ENCODE data around the gene FITM1. TPM values are rescaled to one million over a fixed set of nuclear protein-coding genes. Genes with fewer than 3 reads are reported as not detected.

The FITM1 gene
- total RNA-seq, 2 experiments from 2014 or later, result 1.5 to 1.7 TPM

DNA sequence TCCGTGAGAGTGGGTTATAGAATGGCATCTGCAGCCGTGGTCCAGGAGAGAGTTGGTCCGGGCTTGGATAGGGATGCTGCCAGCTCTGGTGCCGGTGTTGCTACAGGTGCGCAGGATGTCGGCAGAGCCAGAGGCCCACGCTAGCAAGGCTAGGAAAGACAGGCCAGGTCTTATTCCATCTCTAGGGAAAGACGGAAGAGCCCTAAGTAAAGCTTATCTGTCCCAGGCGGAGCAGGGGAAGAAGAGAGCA lies 5.0 kb downstream of the FITM1 start:
- DNase-seq, result no peak
- no peaks in the 10 kb centered on the region for H3K9me3 Mint-ChIP-seq
- intact Hi-C loops (cut with DNase I, micrococcal nuclease), result loop anchor here in 1 of 2 experiments (1.0 kb wide), 1 partner anchor 20 kb away; no protein-coding TSS in a partner anchor
- H3K4me1 Mint-ChIP-seq (ENCODE audit: low read depth), result peaks cover 69% of the 10 kb centered on the region
- CTCF ChIA-PET, result interaction anchor here (0.9 to 5.0 kb wide), 8 partner anchors 11 to 136 kb away, joined by 3 to 33 read pairs (median 6); partner anchors contain the start of genes IRF9, MDP1, PSME2 and RABGGTA
- peak overlapping the region; percentile 74 for H3K4me3 ChIP-seq (ENCODE audit: low read length)
- ATAC-seq (ENCODE audit: poor library complexity), result no peak
- peak overlapping the region; percentile 85 for H3K27ac Mint-ChIP-seq
- H3K4me1 ChIP-seq (ENCODE audit: insufficient read depth, low read length), result peaks cover 64% of the 10 kb centered on the region
- POLR2A ChIA-PET, result interaction anchor here (0.7 to 11.7 kb wide), 21 partner anchors 8 to 833 kb away, joined by 3 to 296 read pairs (median 7); partner anchors contain the start of genes CBLN3, CHMP4A, DCAF11 and DHRS1
- peak overlapping the region; percentile 72 to 88 for H3K27ac ChIP-seq (ENCODE audit: low read depth in 1 of 2, low read length in 2 of 2)
- no peak for TF ChIP-seq CTCF (IDR thresholded peaks at IDR 0.05)
- H3K4me3 Mint-ChIP-seq, result peak overlapping the region; percentile 94
- H3K27me3 ChIP-seq (ENCODE audit: control insufficient read depth in 1 of 2, insufficient read depth in 2 of 2, low read length in 2 of 2), result no peaks in the 10 kb centered on the region
- no peaks in the 10 kb centered on the region for H3K27me3 Mint-ChIP-seq
- H3K36me3 Mint-ChIP-seq (ENCODE audit: low read depth), result peaks cover 36% of the 10 kb centered on the region
- peaks cover 27% of the 10 kb centered on the region for H3K36me3 ChIP-seq (ENCODE audit: insufficient read depth, low read length)
- no peaks in the 10 kb centered on the region for H3K9me3 ChIP-seq (ENCODE audit: control insufficient read depth in 1 of 2, insufficient read depth in 1 of 2, low read length in 2 of 2)

DNA sequence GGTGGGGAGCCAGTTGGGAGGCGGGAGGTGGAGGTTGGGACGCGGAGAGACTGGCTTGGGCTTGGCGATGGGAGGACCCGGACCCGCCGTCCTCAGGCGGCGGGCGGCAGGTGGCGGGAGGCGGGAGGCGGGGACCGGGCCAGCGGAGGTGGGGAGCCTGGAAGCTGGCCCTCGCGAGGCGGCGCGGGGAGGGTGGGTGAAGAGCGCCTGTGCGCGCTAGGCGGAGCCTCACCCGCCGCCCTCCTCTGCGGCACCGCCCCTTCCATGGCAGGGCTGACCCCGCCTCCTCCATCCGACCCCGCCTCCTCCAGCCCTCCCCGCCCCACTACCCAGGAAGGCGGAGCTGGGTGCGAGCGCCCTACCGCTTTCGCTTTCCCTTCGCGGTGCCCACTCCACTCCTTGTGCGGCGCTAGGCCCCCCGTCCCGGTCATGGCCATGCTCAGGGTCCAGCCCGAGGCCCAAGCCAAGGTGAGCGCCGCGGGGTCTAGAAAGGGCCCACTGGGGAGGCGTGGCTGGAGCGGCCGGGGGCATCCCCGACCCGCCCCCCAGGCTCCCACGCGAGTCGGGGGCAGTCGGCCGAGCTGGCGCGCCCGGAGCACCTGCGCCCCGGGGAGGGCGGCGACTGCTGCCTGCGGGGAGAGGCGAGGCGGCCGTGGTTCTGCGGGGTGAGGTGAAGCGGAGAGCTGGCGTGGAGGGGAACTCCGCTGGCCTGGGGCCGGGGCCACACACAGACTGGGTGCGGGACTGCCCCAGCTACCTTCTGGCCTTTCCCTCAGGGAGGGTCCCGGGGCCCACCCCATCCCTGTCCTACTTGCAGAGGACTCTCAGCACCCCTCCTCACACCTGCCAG lies 5.6 kb downstream of the FITM1 start, which contains the start of gene PSME1:
Gene PSME1, plus strand, starts transcription at position 361 of the 850 bp plus-strand sequence. Its CDS starts 69 bp downstream, at position 430.
- H3K4me1 Mint-ChIP-seq (ENCODE audit: low read depth), result peaks cover 69% of the 10 kb centered on the region
- no peaks in the 10 kb centered on the region for H3K9me3 Mint-ChIP-seq
- POLR2A ChIA-PET, result interaction anchor here (0.7 to 11.7 kb wide), 22 partner anchors 8 to 834 kb away, joined by 3 to 296 read pairs (median 6); partner anchors contain the start of genes CBLN3, CHMP4A, DCAF11 and DHRS1
- H3K27ac ChIP-seq (ENCODE audit: low read depth in 1 of 2, low read length in 2 of 2), result peak within 1 kb of the TSS; percentile 72 to 88
- peak within 1 kb of the TSS; percentile 85 for H3K27ac Mint-ChIP-seq
- no peak for TF ChIP-seq CTCF (IDR thresholded peaks at IDR 0.05)
- peak within 1 kb of the TSS; percentile 74 for H3K4me3 ChIP-seq (ENCODE audit: low read length)
- CTCF ChIA-PET, result interaction anchor here (0.9 to 5.0 kb wide), 8 partner anchors 11 to 136 kb away, joined by 3 to 33 read pairs (median 6); partner anchors contain the start of genes IRF9, MDP1, PSME2 and RABGGTA
- H3K36me3 ChIP-seq (ENCODE audit: insufficient read depth, low read length), result peaks cover 27% of the 10 kb centered on the region
- no peaks in the 10 kb centered on the region for H3K27me3 ChIP-seq (ENCODE audit: control insufficient read depth in 1 of 2, insufficient read depth in 2 of 2, low read length in 2 of 2)
- no peaks in the 10 kb centered on the region for H3K9me3 ChIP-seq (ENCODE audit: control insufficient read depth in 1 of 2, insufficient read depth in 1 of 2, low read length in 2 of 2)
- peaks cover 68% of the 10 kb centered on the region for H3K4me1 ChIP-seq (ENCODE audit: insufficient read depth, low read length)
- intact Hi-C loops (cut with DNase I, micrococcal nuclease), result loop anchor here (1.0 to 2.0 kb wide), 6 partner anchors 10 to 77 kb away; partner anchors contain the start of genes IRF9 (in 2 of the 2), CHMP4A (in 1 of the 2), PSME2 (in 1 of the 2) and TM9SF1 (in 1 of the 2)
- H3K27me3 Mint-ChIP-seq, result no peaks in the 10 kb centered on the region
- ATAC-seq (ENCODE audit: poor library complexity) (peak; percentile 97), DNase-seq (peak; percentile 89 to 97 (median 95))
- peak within 1 kb of the TSS; percentile 94 for H3K4me3 Mint-ChIP-seq
- H3K36me3 Mint-ChIP-seq (ENCODE audit: low read depth), result peaks cover 42% of the 10 kb centered on the region

GRCh38 chr14:24136684-24137528 lies 6.4 kb downstream of the FITM1 start:
- H3K4me1 Mint-ChIP-seq (ENCODE audit: low read depth), result peaks cover 73% of the 10 kb centered on the region
- H3K27ac Mint-ChIP-seq, result peak overlapping the region; percentile 85
- H3K4me3 ChIP-seq (ENCODE audit: low read length), result peak overlapping the region; percentile 74
- TF ChIP-seq CTCF (IDR thresholded peaks at IDR 0.05), result no peak
- H3K36me3 Mint-ChIP-seq (ENCODE audit: low read depth), result peaks cover 50% of the 10 kb centered on the region
- peak overlapping the region; percentile 94 for H3K4me3 Mint-ChIP-seq
- peak overlapping the region; percentile 48 to 88 for H3K27ac ChIP-seq (ENCODE audit: low read depth in 1 of 2, low read length in 2 of 2)
- H3K4me1 ChIP-seq (ENCODE audit: insufficient read depth, low read length), result peaks cover 68% of the 10 kb centered on the region
- intact Hi-C loops (cut with DNase I, micrococcal nuclease), result loop anchor here (1.0 to 2.0 kb wide), 6 partner anchors 9 to 76 kb away; partner anchors contain the start of genes IRF9 (in 2 of the 2), CHMP4A (in 1 of the 2), PSME2 (in 1 of the 2) and TM9SF1 (in 1 of the 2)
- H3K9me3 ChIP-seq (ENCODE audit: control insufficient read depth in 1 of 2, insufficient read depth in 1 of 2, low read length in 2 of 2), result no peaks in the 10 kb centered on the region
- DNase-seq (peak in 1 of 14 experiments; percentile 33), ATAC-seq (ENCODE audit: poor library complexity) (no peak)
- H3K27me3 Mint-ChIP-seq, result no peaks in the 10 kb centered on the region
- no peaks in the 10 kb centered on the region for H3K27me3 ChIP-seq (ENCODE audit: control insufficient read depth in 1 of 2, insufficient read depth in 2 of 2, low read length in 2 of 2)
- H3K9me3 Mint-ChIP-seq, result no peaks in the 10 kb centered on the region
- ChIA-PET CTCF (interaction anchor here (1.0 to 5.0 kb wide), 10 partner anchors 10 to 47 kb away, joined by 3 to 33 read pairs (median 5); partner anchors contain the start of genes DCAF11, IRF9, NRL and PSME2), POLR2A (interaction anchor here (1.2 to 11.7 kb wide), 10 partner anchors 12 to 105 kb away, joined by 4 to 296 read pairs (median 16); partner anchors contain the start of genes CHMP4A, DCAF11, IPO4 and IRF9)
- peaks cover 27% of the 10 kb centered on the region for H3K36me3 ChIP-seq (ENCODE audit: insufficient read depth, low read length)
